T-helper 2 cell treated with Interferon-gamma antibody and Interleukin-4, amounts not matched to agents 5 μg/mL and 100 μg/mL, for 36 hours (primary cell): ENCODE data around the gene PLA2G6.

Source experiments
- DNase-seq: peaks from one replicate; pipeline ENCODE4 v3.0.0; 2021; ENCODE audit warnings: low spot score
- H3K27ac Mint-ChIP-seq: one replicate; pipeline ENCODE4 v1.8.0; 2021; ENCODE audit warnings: mild to moderate bottlenecking, mixed read lengths
- H3K27me3 Mint-ChIP-seq: one replicate; pipeline ENCODE4 v1.8.0; 2021; ENCODE audit warnings: low read depth, mixed read lengths
- H3K36me3 Mint-ChIP-seq: one replicate; pipeline ENCODE4 v1.8.0; 2021; ENCODE audit warnings: low read depth, mixed read lengths
- H3K4me1 Mint-ChIP-seq: one replicate; pipeline ENCODE4 v1.8.0; 2021; ENCODE audit warnings: low read depth, mixed read lengths
- H3K4me3 Mint-ChIP-seq: one replicate; pipeline ENCODE4 v1.8.0; 2022; ENCODE audit warnings: mild to moderate bottlenecking, moderate library complexity, mixed read lengths
- H3K9me3 Mint-ChIP-seq: one replicate; pipeline ENCODE4 v1.8.0; 2021; ENCODE audit warnings: mixed read lengths

The PLA2G6 gene

GRCh38 chr22:38104084-38104483 lies 77.5 kb downstream of the PLA2G6 start:
- Mint-ChIP-seq H3K9me3 (no peaks in the 10 kb centered on the region), H3K4me3 (no peak overlapping the region), H3K36me3 (no peaks in the 10 kb centered on the region), H3K27ac (no peak overlapping the region), H3K27me3 (no peaks in the 10 kb centered on the region), H3K4me1 (peaks cover 7% of the 10 kb centered on the region)
- no peak for DNase-seq

DNA sequence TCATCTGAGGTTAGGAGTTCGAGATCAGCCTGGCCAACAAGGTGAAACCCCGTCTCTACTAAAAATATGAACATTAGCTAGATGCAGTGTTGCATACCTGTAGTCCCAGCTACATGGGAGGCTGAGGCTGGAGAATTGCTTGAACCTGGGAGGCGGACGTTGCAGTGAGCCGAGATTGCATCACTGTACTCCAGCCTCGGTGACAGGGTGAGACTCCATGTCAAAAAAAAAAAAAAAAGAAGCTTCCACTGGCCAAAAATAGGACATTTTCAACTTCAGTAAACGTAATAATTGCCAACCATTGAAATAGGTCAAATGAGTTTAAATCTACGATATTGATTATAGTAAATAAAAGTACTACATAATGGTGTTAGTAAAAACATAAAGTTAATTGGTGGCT lies 78.0 kb downstream of the PLA2G6 start:
- DNase-seq = no peak
- Mint-ChIP-seq H3K27ac (no peak overlapping the region), H3K9me3 (no peaks in the 10 kb centered on the region), H3K4me3 (no peak overlapping the region), H3K27me3 (no peaks in the 10 kb centered on the region), H3K36me3 (no peaks in the 10 kb centered on the region), H3K4me1 (peaks cover 7% of the 10 kb centered on the region)

DNA sequence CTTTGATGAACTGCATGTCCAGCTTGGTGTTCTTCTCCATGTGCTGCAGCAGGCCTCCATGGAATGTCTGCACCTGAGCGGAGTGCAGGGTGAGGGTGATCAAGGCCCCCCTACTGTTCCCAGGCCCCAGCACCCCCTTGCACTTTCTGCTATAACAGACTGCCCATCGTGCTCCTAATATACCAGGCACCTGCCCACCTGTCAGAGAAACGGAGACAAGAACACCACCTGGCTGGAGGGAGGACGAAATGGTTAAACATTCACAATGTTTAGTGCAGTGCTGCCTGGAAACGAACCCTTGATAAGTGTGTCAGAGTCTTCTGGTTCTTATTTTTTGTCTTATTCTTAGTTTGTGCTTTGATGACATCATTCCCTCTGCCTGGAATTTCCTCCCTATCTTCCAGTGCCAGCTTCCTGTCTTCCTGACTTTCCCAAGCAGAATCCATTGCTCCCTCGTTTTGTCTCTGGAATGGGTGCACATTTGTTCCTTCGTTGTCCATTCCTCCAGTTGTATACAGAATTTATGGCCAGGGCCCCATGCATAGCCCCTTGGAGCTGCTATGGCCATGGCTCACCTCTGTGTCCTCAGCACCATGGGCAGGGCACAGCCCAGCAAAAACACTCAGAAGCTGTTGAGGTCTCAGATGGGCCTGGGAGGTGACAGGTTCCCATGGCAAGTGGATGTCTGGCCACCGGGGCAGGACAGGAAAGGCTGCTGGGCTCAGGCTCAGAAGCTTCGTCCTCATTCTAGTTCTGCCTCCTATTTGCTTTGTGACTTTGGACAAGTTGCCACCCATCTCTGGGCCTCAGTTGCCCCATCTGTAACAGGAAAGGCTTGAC lies 83.0 kb downstream of the PLA2G6 start:
- DNase-seq = no peak
- Mint-ChIP-seq H3K27me3 (no peaks in the 10 kb centered on the region), H3K9me3 (no peaks in the 10 kb centered on the region)

GRCh38 chr22:38097557-38098409 lies 83.8 kb downstream of the PLA2G6 start:
- Mint-ChIP-seq H3K4me1 (no peaks in the 10 kb centered on the region), H3K36me3 (no peaks in the 10 kb centered on the region), H3K4me3 (no peak overlapping the region), H3K27ac (no peak overlapping the region), H3K27me3 (no peaks in the 10 kb centered on the region), H3K9me3 (no peaks in the 10 kb centered on the region)
- DNase-seq = no peak

More for the DNA sequence above, 83.0 kb downstream of the PLA2G6 start:
- Mint-ChIP-seq H3K36me3 (no peaks in the 10 kb centered on the region), H3K4me1 (no peaks in the 10 kb centered on the region), H3K27ac (no peak overlapping the region), H3K4me3 (no peak overlapping the region)

- no peaks in the 10 kb centered on the region for H3K9me3 Mint-ChIP-seq
- no peak overlapping the region for H3K4me3 Mint-ChIP-seq
- no peaks in the 10 kb centered on the region for H3K36me3 Mint-ChIP-seq
- no peak for DNase-seq
- H3K27me3 Mint-ChIP-seq = no peaks in the 10 kb centered on the region
- no peaks in the 10 kb centered on the region for H3K4me1 Mint-ChIP-seq
- no peak overlapping the region for H3K27ac Mint-ChIP-seq
Observed at GRCh38 chr22:38097058-38097457, 84.6 kb downstream of the PLA2G6 start.

- Mint-ChIP-seq H3K27me3 (peaks cover 8% of the 10 kb centered on the region), H3K4me1 (no peaks in the 10 kb centered on the region), H3K27ac (no peak overlapping the region), H3K4me3 (no peak overlapping the region), H3K36me3 (no peaks in the 10 kb centered on the region), H3K9me3 (no peaks in the 10 kb centered on the region)
- no peak for DNase-seq
Observed at GRCh38 chr22:38089474-38089851, 92.2 kb downstream of the PLA2G6 start.

DNA sequence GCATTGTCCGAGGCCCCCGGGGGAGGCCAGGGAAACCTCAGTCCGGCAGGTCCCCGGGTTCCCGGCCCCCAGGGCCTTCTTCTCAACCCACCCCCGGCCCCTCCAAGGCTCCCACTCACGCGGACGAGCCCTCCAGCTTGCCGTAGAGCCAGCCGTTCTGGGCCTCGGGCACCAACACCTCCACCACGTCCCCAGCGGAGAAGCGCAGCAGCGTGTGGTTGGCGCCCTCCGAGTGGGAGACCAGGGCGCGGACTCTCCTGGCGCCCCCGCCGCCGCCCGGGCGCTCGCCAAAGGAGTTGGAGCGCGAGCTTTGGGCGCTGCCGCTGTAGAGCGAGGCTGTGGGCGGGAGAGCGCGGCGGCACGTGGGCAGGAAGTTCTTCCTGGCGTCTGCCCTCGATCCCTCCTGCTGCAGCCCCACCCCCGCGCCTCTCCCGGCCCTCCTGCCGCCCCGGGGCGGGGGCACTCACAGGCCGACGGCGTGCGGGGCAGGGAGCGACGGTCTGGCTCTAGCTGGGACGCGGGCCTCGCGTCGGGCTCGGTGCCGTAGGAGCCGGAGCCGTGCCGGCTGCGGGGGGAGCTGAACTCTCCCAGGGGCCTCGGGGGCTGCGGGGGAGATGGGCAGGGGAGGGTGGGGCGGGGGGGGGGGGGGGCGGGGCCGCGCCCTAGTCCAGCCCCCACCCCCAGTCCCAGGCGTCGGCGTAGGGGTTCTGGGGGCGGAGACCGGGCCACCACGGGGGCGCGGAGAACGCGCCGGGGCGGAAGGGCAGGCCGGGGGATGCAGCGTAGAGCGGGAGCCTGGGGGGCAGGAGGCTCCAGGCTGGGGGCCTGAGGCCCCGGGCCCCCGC lies 92.8 kb downstream of the PLA2G6 start:
- Mint-ChIP-seq H3K27ac (no peak overlapping the region), H3K9me3 (no peaks in the 10 kb centered on the region), H3K4me1 (no peaks in the 10 kb centered on the region), H3K27me3 (peaks cover 8% of the 10 kb centered on the region), H3K4me3 (no peak overlapping the region), H3K36me3 (no peaks in the 10 kb centered on the region)
- no peak for DNase-seq

DNA sequence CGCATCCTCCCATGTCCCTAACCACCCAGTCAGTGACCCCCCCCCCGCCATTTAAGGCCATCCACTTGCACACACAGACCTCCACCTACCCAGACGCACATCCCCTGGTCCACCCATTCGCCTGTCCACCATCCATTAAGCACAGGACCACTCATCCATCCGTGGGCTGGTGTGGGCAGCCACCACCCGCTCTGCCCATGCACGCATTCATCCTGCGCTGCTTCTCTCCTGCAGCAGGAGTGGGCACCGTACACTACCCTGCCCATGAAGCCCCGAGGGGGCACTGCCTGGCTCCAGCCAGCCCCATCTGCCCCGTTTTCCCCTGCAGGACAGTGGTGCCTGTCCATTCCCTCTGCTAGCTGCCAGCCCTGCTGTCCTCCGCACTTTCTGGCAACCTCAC lies 93.8 kb downstream of the PLA2G6 start:
- Mint-ChIP-seq H3K27ac (no peak overlapping the region), H3K27me3 (peaks cover 14% of the 10 kb centered on the region), H3K36me3 (no peaks in the 10 kb centered on the region), H3K4me3 (no peak overlapping the region), H3K9me3 (no peaks in the 10 kb centered on the region), H3K4me1 (no peaks in the 10 kb centered on the region)
- no peak for DNase-seq

- DNase-seq = no peak
- Mint-ChIP-seq H3K36me3 (no peaks in the 10 kb centered on the region), H3K9me3 (no peaks in the 10 kb centered on the region), H3K27ac (no peak overlapping the region), H3K27me3 (peaks cover 21% of the 10 kb centered on the region), H3K4me3 (no peak overlapping the region), H3K4me1 (no peaks in the 10 kb centered on the region)
Observed at GRCh38 chr22:38086942-38087341, 94.7 kb downstream of the PLA2G6 start.

GRCh38 chr22:38086001-38086845 lies 95.4 kb downstream of the PLA2G6 start:
- no peak for DNase-seq
- Mint-ChIP-seq H3K4me3 (no peak overlapping the region), H3K27me3 (peaks cover 24% of the 10 kb centered on the region), H3K27ac (no peak overlapping the region), H3K9me3 (no peaks in the 10 kb centered on the region), H3K36me3 (no peaks in the 10 kb centered on the region), H3K4me1 (no peaks in the 10 kb centered on the region)

- Mint-ChIP-seq H3K9me3 (no peaks in the 10 kb centered on the region), H3K27ac (no peak overlapping the region), H3K27me3 (peaks cover 23% of the 10 kb centered on the region), H3K4me1 (no peaks in the 10 kb centered on the region), H3K4me3 (no peak overlapping the region), H3K36me3 (no peaks in the 10 kb centered on the region)
- no peak for DNase-seq
Observed at GRCh38 chr22:38085501-38085900, 96.1 kb downstream of the PLA2G6 start.

DNA sequence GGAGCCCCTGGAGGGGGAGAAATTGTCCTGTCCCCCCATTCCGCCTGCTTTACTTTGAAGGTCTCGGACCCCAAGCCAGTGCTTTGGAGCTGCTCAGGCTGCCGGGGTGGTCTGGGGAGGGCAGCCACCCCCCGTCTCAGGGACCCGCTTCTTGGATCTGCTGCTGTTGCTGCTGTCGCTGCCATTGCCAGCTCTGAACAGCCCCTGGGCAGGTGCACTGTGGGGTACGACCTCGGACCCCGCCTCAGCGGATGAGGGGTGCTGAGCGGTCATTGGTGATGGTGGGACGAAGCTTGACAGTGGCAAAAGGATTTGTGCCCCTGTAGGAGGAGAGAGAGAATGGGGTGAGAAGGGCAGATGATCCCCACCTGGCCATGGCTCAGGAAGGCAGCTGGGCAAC lies 96.6 kb downstream of the PLA2G6 start:
- no peak for DNase-seq
- Mint-ChIP-seq H3K4me3 (no peak overlapping the region), H3K9me3 (no peaks in the 10 kb centered on the region), H3K27ac (no peak overlapping the region), H3K36me3 (no peaks in the 10 kb centered on the region), H3K4me1 (no peaks in the 10 kb centered on the region), H3K27me3 (peaks cover 23% of the 10 kb centered on the region)

- no peaks in the 10 kb centered on the region for H3K36me3 Mint-ChIP-seq
- H3K27ac Mint-ChIP-seq = no peak within 1 kb of the TSS
- H3K4me3 Mint-ChIP-seq = no peak within 1 kb of the TSS
- H3K4me1 Mint-ChIP-seq = no peaks in the 10 kb centered on the region
- H3K27me3 Mint-ChIP-seq = peaks cover 32% of the 10 kb centered on the region
- DNase-seq = no peak
- H3K9me3 Mint-ChIP-seq = no peaks in the 10 kb centered on the region
Observed at GRCh38 chr22:38083931-38084631, 97.5 kb downstream of the PLA2G6 start, which contains the start of gene SLC16A8. Gene SLC16A8 (minus strand): TSS chr22:38084184. CDS start chr22:38082873, 1,311 bp downstream.
